ENCODE data around the gene RPS25.

RPS25 gene

DNA sequence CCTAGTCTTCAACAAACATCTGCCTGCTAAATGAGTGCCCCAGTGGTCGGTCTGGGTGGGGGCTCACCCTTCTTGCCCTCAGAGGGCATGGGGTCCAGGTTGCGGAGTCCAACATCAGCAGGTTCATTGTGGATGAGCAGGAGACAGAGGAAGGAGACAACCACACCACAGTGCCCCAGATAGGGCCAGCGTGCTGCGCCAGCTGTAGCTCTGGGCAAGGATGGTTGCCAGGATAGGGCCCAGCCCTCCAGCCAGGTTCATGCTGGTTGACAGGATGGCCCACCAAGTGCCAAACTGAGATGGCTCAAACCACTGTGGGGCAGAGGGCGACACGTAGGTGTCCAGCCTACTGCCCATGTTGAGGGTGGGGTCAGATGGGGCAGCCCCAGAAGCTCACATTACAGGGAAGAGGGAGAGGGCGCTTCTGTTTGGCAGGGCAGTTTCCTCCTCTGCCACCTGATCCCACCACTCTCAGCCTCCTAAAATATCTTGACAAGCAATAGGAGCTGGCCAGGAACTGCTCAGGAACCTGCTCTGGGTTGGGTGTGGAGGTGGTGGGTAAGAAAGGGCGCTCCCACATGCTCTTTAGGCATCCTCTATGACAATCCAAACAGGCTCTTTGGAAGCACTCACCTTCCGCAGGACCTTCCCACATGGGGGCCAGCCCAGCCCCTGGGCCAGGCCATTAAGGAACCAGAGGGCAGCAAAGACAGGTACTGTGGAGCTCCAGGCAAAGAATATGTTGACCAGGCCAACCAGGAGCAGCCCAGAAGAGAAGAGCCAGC, 9.6 kb upstream of the RPS25 start:
- Histone ChIP-seq H3K27me3 (ENCODE audit: control insufficient read depth in 5 of 5, insufficient read depth in 4 of 5, low read length in 5 of 5) (no peaks in the 10 kb centered on the region), H3K9ac (ENCODE audit: low read length in 5 of 5) (peak overlapping the region in 1 of 5 donors; percentile 16), H3K4me3 (ENCODE audit: low read depth in 1 of 5, low read length in 5 of 5) (no peak overlapping the region), H3K4me1 (ENCODE audit: control insufficient read depth in 5 of 5, insufficient read depth in 5 of 5, low read length in 5 of 5) (peaks cover 0 to 53% (median 43%) of the 10 kb centered on the region in 5 donors), H3K9me3 (ENCODE audit: control insufficient read depth in 5 of 5, low read length in 5 of 5) (no peaks in the 10 kb centered on the region), H3K36me3 (ENCODE audit: control insufficient read depth in 5 of 5, insufficient read depth in 5 of 5, low read length in 5 of 5) (peaks cover 7 to 43% (median 37%) of the 10 kb centered on the region in 5 donors), H3K27ac (ENCODE audit: low read depth, low read length) (no peak overlapping the region)

DNA sequence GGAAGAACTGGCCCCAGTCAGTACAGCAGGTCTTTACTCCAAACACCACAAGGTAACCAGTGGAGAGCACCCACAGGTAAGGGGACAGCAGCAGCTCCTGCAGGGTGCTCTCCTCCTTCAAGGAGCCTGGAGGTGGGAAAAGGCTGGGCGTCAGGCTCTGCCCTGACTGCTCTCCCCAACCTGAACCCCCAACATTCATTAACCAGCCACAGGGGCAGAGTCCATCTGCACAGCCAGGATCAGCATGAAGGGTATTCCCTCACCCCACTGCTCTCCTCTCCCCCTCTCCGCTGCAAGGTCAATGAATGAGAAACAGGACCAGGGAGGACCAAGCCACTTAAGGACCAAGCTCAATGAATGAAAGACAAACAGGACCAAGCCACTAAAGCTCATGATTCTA, 8.8 kb upstream of the RPS25 start:
- H3K4me1 ChIP-seq (ENCODE audit: control insufficient read depth in 5 of 5, insufficient read depth in 5 of 5, low read length in 5 of 5), result peaks cover 0 to 53% (median 43%) of the 10 kb centered on the region in 5 donors
- peaks cover 7 to 50% (median 44%) of the 10 kb centered on the region in 5 donors for H3K36me3 ChIP-seq (ENCODE audit: control insufficient read depth in 5 of 5, insufficient read depth in 5 of 5, low read length in 5 of 5)
- H3K9me3 ChIP-seq (ENCODE audit: control insufficient read depth in 5 of 5, low read length in 5 of 5), result no peaks in the 10 kb centered on the region
- no peak overlapping the region for H3K4me3 ChIP-seq (ENCODE audit: low read depth in 1 of 5, low read length in 5 of 5)
- no peaks in the 10 kb centered on the region for H3K27me3 ChIP-seq (ENCODE audit: control insufficient read depth in 5 of 5, insufficient read depth in 4 of 5, low read length in 5 of 5)
- H3K9ac ChIP-seq (ENCODE audit: low read length in 5 of 5), result no peak overlapping the region
- no peak overlapping the region for H3K27ac ChIP-seq (ENCODE audit: low read depth, low read length)

- H3K9ac ChIP-seq (ENCODE audit: low read length in 5 of 5), result no peak overlapping the region
- H3K4me1 ChIP-seq (ENCODE audit: control insufficient read depth in 5 of 5, insufficient read depth in 5 of 5, low read length in 5 of 5), result peaks cover 0 to 54% (median 47%) of the 10 kb centered on the region in 5 donors
- no peaks in the 10 kb centered on the region for H3K27me3 ChIP-seq (ENCODE audit: control insufficient read depth in 5 of 5, insufficient read depth in 4 of 5, low read length in 5 of 5)
- peak overlapping the region; percentile 15 for H3K27ac ChIP-seq (ENCODE audit: low read depth, low read length)
- H3K36me3 ChIP-seq (ENCODE audit: control insufficient read depth in 5 of 5, insufficient read depth in 5 of 5, low read length in 5 of 5), result peaks cover 12 to 58% (median 48%) of the 10 kb centered on the region in 5 donors
- no peaks in the 10 kb centered on the region for H3K9me3 ChIP-seq (ENCODE audit: control insufficient read depth in 5 of 5, low read length in 5 of 5)
- no peak overlapping the region for H3K4me3 ChIP-seq (ENCODE audit: low read depth in 1 of 5, low read length in 5 of 5)
Observed at GRCh38 chr11:119025978-119026766, 8.0 kb upstream of the RPS25 start.

- Histone ChIP-seq H3K27ac (ENCODE audit: low read depth, low read length) (peak overlapping the region; percentile 15), H3K9ac (ENCODE audit: low read length in 5 of 5) (peak overlapping the region in 3 of 5 donors; percentile 2 to 51 (median 26)), H3K27me3 (ENCODE audit: control insufficient read depth in 5 of 5, insufficient read depth in 4 of 5, low read length in 5 of 5) (no peaks in the 10 kb centered on the region), H3K4me3 (ENCODE audit: low read depth in 1 of 5, low read length in 5 of 5) (no peak overlapping the region), H3K9me3 (ENCODE audit: control insufficient read depth in 5 of 5, low read length in 5 of 5) (no peaks in the 10 kb centered on the region), H3K4me1 (ENCODE audit: control insufficient read depth in 5 of 5, insufficient read depth in 5 of 5, low read length in 5 of 5) (peaks cover 0 to 52% (median 46%) of the 10 kb centered on the region in 5 donors), H3K36me3 (ENCODE audit: control insufficient read depth in 5 of 5, insufficient read depth in 5 of 5, low read length in 5 of 5) (peaks cover 12 to 61% (median 48%) of the 10 kb centered on the region in 5 donors)
Observed at GRCh38 chr11:119025541-119025940, 7.4 kb upstream of the RPS25 start.

- H3K4me3 ChIP-seq (ENCODE audit: low read depth in 1 of 5, low read length in 5 of 5), result peak overlapping the region in 3 of 5 donors; percentile 22 to 32 (median 31)
- H3K27ac ChIP-seq (ENCODE audit: low read depth, low read length), result peak overlapping the region; percentile 15
- H3K27me3 ChIP-seq (ENCODE audit: control insufficient read depth in 5 of 5, insufficient read depth in 4 of 5, low read length in 5 of 5), result no peaks in the 10 kb centered on the region
- peaks cover 12 to 61% (median 48%) of the 10 kb centered on the region in 5 donors for H3K36me3 ChIP-seq (ENCODE audit: control insufficient read depth in 5 of 5, insufficient read depth in 5 of 5, low read length in 5 of 5)
- no peaks in the 10 kb centered on the region for H3K9me3 ChIP-seq (ENCODE audit: control insufficient read depth in 5 of 5, low read length in 5 of 5)
- H3K4me1 ChIP-seq (ENCODE audit: control insufficient read depth in 5 of 5, insufficient read depth in 5 of 5, low read length in 5 of 5), result peaks cover 0 to 51% (median 43%) of the 10 kb centered on the region in 5 donors
- H3K9ac ChIP-seq (ENCODE audit: low read length in 5 of 5), result peak overlapping the region in 3 of 5 donors; percentile 2 to 51 (median 26)
Observed at GRCh38 chr11:119025099-119025473, 6.9 kb upstream of the RPS25 start.

DNA sequence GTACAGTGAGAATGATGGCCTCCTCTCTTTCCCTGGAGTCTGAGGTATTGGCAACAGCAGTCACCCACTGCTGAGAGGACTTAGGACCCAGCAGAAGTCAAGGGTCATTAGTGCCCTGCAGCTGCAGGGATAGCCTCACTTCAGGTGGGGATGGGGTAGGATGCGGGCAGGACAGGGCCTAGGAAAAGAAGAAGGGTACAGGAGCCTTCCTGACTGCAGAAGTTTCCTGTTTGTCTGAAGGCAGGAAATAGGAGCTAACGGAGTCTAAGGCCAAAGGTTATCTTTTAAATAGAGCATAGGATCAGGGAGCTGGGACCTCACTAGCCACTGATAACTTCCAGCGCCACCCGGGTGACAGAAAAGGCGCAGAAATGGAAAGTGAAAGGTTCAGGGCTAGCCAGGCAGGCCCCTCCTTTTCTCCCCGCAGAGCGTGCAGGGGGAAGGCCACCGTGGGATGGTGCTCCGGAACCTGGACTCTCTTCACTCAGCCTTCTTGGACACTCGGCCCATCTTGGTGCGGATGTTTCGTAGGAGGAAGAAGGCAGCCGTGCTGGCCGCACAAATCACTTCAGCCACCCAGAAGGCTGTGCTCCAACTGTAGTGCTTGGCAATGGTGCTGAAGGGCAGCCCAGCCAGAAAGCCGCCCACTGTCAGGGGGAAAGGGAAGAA, 6.4 kb upstream of the RPS25 start:
- peaks cover 5 to 51% (median 43%) of the 10 kb centered on the region in 5 donors for H3K4me1 ChIP-seq (ENCODE audit: control insufficient read depth in 5 of 5, insufficient read depth in 5 of 5, low read length in 5 of 5)
- H3K36me3 ChIP-seq (ENCODE audit: control insufficient read depth in 5 of 5, insufficient read depth in 5 of 5, low read length in 5 of 5), result peaks cover 12 to 61% (median 48%) of the 10 kb centered on the region in 5 donors
- H3K9ac ChIP-seq (ENCODE audit: low read length in 5 of 5), result peak overlapping the region in 3 of 5 donors; percentile 2 to 38 (median 26)
- H3K9me3 ChIP-seq (ENCODE audit: control insufficient read depth in 5 of 5, low read length in 5 of 5), result no peaks in the 10 kb centered on the region
- H3K4me3 ChIP-seq (ENCODE audit: low read depth in 1 of 5, low read length in 5 of 5), result peak overlapping the region in 4 of 5 donors; percentile 8 to 32 (median 26)
- peak overlapping the region; percentile 15 for H3K27ac ChIP-seq (ENCODE audit: low read depth, low read length)
- H3K27me3 ChIP-seq (ENCODE audit: control insufficient read depth in 5 of 5, insufficient read depth in 4 of 5, low read length in 5 of 5), result no peaks in the 10 kb centered on the region

- Histone ChIP-seq H3K27ac (ENCODE audit: low read depth, low read length) (no peak overlapping the region), H3K9ac (ENCODE audit: low read length in 5 of 5) (no peak overlapping the region), H3K9me3 (ENCODE audit: control insufficient read depth in 5 of 5, low read length in 5 of 5) (no peaks in the 10 kb centered on the region), H3K36me3 (ENCODE audit: control insufficient read depth in 5 of 5, insufficient read depth in 5 of 5, low read length in 5 of 5) (peaks cover 12 to 61% (median 48%) of the 10 kb centered on the region in 5 donors), H3K4me1 (ENCODE audit: control insufficient read depth in 5 of 5, insufficient read depth in 5 of 5, low read length in 5 of 5) (peaks cover 5 to 49% (median 43%) of the 10 kb centered on the region in 5 donors), H3K27me3 (ENCODE audit: control insufficient read depth in 5 of 5, insufficient read depth in 4 of 5, low read length in 5 of 5) (no peaks in the 10 kb centered on the region), H3K4me3 (ENCODE audit: low read depth in 1 of 5, low read length in 5 of 5) (no peak overlapping the region)
Observed at GRCh38 chr11:119023741-119024140, 5.6 kb upstream of the RPS25 start.

- H3K36me3 ChIP-seq (ENCODE audit: control insufficient read depth in 5 of 5, insufficient read depth in 5 of 5, low read length in 5 of 5), result peaks cover 12 to 54% (median 38%) of the 10 kb centered on the region in 5 donors
- H3K9me3 ChIP-seq (ENCODE audit: control insufficient read depth in 5 of 5, low read length in 5 of 5), result no peaks in the 10 kb centered on the region
- H3K27ac ChIP-seq (ENCODE audit: low read depth, low read length), result no peak overlapping the region
- H3K4me3 ChIP-seq (ENCODE audit: low read depth in 1 of 5, low read length in 5 of 5), result no peak overlapping the region
- H3K4me1 ChIP-seq (ENCODE audit: control insufficient read depth in 5 of 5, insufficient read depth in 5 of 5, low read length in 5 of 5), result peaks cover 8 to 53% (median 48%) of the 10 kb centered on the region in 5 donors
- H3K27me3 ChIP-seq (ENCODE audit: control insufficient read depth in 5 of 5, insufficient read depth in 4 of 5, low read length in 5 of 5), result no peaks in the 10 kb centered on the region
- H3K9ac ChIP-seq (ENCODE audit: low read length in 5 of 5), result no peak overlapping the region
Observed at GRCh38 chr11:119021631-119022030, 3.5 kb upstream of the RPS25 start.

GRCh38 chr11:119019996-119020395, 1.9 kb upstream of the RPS25 start:
- Histone ChIP-seq H3K9ac (ENCODE audit: low read length in 5 of 5) (peak overlapping the region in 2 of 5 donors; percentile 48 to 97), H3K27me3 (ENCODE audit: control insufficient read depth in 5 of 5, insufficient read depth in 4 of 5, low read length in 5 of 5) (no peaks in the 10 kb centered on the region), H3K4me3 (ENCODE audit: low read depth in 1 of 5, low read length in 5 of 5) (peak overlapping the region in 4 of 5 donors; percentile 42 to 99 (median 72)), H3K9me3 (ENCODE audit: control insufficient read depth in 5 of 5, low read length in 5 of 5) (no peaks in the 10 kb centered on the region), H3K27ac (ENCODE audit: low read depth, low read length) (no peak overlapping the region), H3K4me1 (ENCODE audit: control insufficient read depth in 5 of 5, insufficient read depth in 5 of 5, low read length in 5 of 5) (peaks cover 8 to 47% (median 39%) of the 10 kb centered on the region in 5 donors), H3K36me3 (ENCODE audit: control insufficient read depth in 5 of 5, insufficient read depth in 5 of 5, low read length in 5 of 5) (peaks cover 16 to 55% (median 50%) of the 10 kb centered on the region in 5 donors)

All from subcutaneous abdominal adipose tissue (tissue), 5 donors.